GM12873 (cell line): ENCODE measurements around the gene CLPTM1L.

Source experiments
- CTCF ChIP-seq: IDR thresholded peaks from 2 replicates; pipeline ENCODE4 v1.5.1; 2012; ENCODE audit warnings: low read depth, mild to moderate bottlenecking, moderate library complexity, low read length, control low read depth; ENCODE audit not compliant: insufficient read depth; ENCODE audit errors: missing control alignments

Gene CLPTM1L

GRCh38 chr5:1316588-1317340 is 28.1 kb downstream of the CLPTM1L start:
- TF ChIP-seq CTCF, result no peak

DNA sequence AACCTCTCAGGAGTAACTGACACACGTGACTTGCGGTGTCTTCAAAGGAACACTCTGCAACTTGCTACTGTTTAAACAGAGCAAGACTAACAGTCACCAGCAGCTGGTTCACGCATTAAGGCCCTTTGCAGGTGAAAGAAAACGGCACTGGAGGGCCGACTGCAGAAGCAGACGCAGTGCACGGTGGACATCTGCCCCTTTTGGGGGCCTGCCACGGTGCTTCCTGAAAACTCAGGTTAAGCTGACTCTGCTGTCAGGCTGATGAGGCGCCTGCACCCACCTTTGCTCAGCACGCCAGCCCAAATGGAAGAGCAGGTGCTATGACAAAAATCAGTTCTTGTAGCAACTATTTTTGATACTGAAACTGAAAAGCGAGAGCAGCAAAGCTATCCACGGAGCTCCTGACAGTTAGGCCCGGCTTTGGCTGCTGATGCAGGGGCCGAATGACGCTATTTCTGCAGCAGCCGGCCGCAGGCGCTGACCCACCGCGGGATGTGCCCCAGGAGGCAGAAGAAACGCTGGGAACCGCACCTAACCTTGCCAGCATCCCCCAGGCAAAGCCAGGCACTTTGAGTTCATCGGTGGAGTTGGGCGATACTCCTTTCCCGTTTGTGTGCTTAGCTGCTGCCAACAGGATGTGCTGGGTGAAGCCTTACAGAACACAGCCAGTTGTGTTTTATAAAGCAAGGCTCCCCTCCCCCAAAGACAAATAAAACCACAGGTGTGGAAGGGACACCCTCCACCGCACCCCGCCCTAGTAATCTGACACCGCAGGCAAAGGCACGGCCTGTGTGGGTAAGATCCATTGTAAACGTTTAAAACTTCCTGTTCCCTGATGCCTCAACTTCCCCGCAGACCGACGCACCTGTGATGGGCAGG is 29.0 kb downstream of the CLPTM1L start:
- no peak for TF ChIP-seq CTCF

DNA sequence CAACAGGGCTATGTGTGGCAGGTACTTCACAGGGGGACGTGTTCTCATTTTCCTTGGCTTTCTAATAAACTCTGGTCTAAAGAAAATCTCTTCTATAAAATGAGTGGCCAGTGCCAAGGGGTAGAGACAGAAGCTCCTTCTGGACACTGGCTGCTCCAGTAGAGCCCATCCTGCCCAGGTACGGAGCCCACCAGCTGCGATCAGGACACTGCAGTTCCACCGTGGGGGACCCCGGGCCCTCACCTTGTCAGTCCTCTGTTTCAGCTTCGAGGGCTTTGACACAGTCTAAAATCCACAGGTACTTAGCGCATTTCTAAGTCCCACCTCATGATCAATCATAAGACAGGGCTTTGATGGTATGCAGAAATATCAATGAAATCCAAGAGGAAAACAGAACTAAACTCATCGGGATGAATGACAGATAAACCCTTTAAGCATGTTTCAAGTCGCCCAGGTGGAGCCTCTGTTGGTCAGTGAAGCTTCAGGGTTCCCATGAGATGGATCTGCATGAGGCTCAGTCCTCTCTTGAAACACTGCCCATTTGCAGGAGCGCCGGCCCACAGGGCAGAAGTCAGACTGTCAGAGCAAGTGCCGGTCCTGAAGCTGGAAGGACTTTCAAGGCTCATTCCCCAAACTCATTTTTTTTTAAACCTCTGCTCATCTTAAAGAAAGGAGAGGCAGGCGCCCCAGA is 29.7 kb downstream of the CLPTM1L start:
- no peak for TF ChIP-seq CTCF

GRCh38 chr5:1314564-1314982 is 30.3 kb downstream of the CLPTM1L start:
- TF ChIP-seq CTCF, result no peak

DNA sequence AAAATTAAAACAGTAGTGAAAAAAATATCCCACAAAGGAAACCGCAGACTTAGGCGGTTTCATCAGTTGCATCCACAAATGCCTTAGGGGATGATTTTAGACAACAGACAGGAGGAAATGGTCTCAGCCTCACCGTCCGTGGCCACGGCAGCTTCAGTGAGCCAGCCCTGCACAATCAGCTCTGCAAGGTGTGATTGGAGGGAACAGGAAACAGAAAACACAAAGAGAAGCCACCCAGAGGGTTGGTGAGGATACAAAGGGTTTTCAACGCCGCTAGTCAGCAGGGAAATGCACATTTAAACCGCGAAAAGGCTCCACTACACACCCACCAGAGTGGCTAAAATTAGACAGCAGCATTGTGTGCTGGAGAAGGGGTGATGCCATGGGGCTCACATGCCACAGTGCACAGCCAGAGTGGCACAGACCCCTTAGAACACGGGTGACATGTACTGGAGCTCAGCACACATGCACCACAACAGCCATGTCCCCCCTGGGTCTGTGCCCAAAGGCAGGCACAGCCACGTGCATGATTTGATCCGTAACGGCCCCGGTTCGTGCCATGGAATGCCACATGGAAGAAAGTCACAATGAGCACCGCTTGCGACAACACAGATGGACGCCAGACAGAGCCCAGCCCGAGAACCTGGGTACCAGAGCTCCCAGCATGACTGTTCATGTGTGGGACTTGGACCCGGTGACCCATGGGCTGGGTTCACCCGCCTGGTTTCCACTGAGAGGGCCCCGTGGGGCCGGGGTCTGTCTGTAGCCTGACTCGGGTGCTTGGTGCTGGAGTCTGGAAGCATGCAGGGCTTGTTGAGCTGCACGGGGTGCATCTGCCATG is 31.7 kb downstream of the CLPTM1L start:
- TF ChIP-seq CTCF, result no peak

GRCh38 chr5:1312206-1312605 is 32.7 kb downstream of the CLPTM1L start:
- TF ChIP-seq CTCF, result no peak
